Chondrocyte (in vitro differentiated cells): ENCODE data around the gene CBLL2. TPM values are rescaled to one million over a fixed set of nuclear protein-coding genes. Genes with fewer than 3 reads are reported as not detected.
A peak's percentile ranks its signal among the peaks of the same experiment; 100 is the strongest.

Experiments used
- DNase-seq: peaks from one replicate; pipeline ENCODE4 v3.0.0; 2021; ENCODE audit warnings: mixed read lengths, low spot score
- H3K27ac Mint-ChIP-seq: one replicate; pipeline ENCODE4 v1.8.0; 2021; ENCODE audit warnings: mild to moderate bottlenecking, moderate library complexity, mixed read lengths; ENCODE audit not compliant: unreplicated experiment
- H3K27me3 Mint-ChIP-seq: 2 replicates; pipeline ENCODE4 v1.8.0; 2021; ENCODE audit warnings: low read depth, mixed read lengths
- H3K36me3 Mint-ChIP-seq: 2 replicates; pipeline ENCODE4 v1.8.0; 2021; ENCODE audit warnings: low read depth, mixed read lengths
- H3K4me1 Mint-ChIP-seq: 2 replicates; pipeline ENCODE4 v1.8.0; 2021; ENCODE audit warnings: low read depth, mild to moderate bottlenecking, mixed read lengths
- H3K4me3 Mint-ChIP-seq: one replicate; pipeline ENCODE4 v1.8.0; 2021; ENCODE audit warnings: mild to moderate bottlenecking, moderate library complexity, mixed read lengths; ENCODE audit not compliant: unreplicated experiment
- H3K9me3 Mint-ChIP-seq: 2 replicates; pipeline ENCODE4 v1.8.0; 2021; ENCODE audit warnings: low read depth, mixed read lengths
- long read RNA-seq: library from polyadenylated mRNA; stranded (forward); transcript quantifications from one replicate; pipeline ENCODE4 v2.0.0, GENCODE V29; 2021
- total RNA-seq: library from RNA; stranded (reverse); gene quantifications from 3 replicates; pipeline ENCODE4 v1.2.1, GENCODE V29; 2021
- TF ChIP-seq, protein P1 (sequence below): fragments of 200-600 bp; sonication (generic); IDR thresholded peaks from 2 replicates; pipeline ENCODE4 v1.5.0; 2021; ENCODE audit warnings: antibody characterized with exemption, mild to moderate bottlenecking, moderate library complexity

Gene CBLL2, protein sequence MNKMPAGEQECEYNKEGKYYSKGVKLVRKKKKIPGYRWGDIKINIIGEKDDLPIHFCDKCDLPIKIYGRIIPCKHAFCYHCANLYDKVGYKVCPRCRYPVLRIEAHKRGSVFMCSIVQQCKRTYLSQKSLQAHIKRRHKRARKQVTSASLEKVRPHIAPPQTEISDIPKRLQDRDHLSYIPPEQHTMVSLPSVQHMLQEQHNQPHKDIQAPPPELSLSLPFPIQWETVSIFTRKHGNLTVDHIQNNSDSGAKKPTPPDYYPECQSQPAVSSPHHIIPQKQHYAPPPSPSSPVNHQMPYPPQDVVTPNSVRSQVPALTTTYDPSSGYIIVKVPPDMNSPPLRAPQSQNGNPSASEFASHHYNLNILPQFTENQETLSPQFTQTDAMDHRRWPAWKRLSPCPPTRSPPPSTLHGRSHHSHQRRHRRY
- total RNA-seq = not detected in 3 replicates
- long read RNA-seq = 0 reads

DNA sequence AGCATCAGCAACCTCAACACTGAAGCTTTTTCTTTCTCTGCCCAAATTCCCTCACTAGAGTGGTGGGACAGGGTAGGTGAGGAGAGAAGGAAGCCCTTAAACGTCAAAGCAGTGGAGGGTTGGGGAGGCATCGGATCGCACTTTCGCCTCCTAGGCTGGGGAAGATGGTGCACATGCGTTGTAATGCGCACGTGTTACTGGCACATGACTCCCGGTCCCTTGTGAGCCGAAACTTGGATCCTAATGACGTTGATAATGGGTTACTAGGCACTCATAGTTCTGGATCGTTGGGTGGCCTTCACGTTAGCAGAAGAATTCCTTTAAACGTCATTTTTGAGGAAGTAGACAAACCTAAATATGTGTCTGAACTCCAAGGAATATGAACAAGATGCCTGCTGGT, at the start of gene CBLL2:
Gene CBLL2 (plus strand): TSS at position 301 of the 400 bp plus-strand sequence. CDS start 79 bp downstream, at position 380.
- Mint-ChIP-seq H3K9me3 (no peaks in the 10 kb centered on the region), H3K27ac (no peak within 1 kb of the TSS), H3K27me3 (no peaks in the 10 kb centered on the region), H3K36me3 (no peaks in the 10 kb centered on the region), H3K4me1 (no peaks in the 10 kb centered on the region), H3K4me3 (no peak within 1 kb of the TSS)
- no peak for DNase-seq
- TF ChIP-seq, protein P1, sequence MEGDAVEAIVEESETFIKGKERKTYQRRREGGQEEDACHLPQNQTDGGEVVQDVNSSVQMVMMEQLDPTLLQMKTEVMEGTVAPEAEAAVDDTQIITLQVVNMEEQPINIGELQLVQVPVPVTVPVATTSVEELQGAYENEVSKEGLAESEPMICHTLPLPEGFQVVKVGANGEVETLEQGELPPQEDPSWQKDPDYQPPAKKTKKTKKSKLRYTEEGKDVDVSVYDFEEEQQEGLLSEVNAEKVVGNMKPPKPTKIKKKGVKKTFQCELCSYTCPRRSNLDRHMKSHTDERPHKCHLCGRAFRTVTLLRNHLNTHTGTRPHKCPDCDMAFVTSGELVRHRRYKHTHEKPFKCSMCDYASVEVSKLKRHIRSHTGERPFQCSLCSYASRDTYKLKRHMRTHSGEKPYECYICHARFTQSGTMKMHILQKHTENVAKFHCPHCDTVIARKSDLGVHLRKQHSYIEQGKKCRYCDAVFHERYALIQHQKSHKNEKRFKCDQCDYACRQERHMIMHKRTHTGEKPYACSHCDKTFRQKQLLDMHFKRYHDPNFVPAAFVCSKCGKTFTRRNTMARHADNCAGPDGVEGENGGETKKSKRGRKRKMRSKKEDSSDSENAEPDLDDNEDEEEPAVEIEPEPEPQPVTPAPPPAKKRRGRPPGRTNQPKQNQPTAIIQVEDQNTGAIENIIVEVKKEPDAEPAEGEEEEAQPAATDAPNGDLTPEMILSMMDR = no peak

DNA sequence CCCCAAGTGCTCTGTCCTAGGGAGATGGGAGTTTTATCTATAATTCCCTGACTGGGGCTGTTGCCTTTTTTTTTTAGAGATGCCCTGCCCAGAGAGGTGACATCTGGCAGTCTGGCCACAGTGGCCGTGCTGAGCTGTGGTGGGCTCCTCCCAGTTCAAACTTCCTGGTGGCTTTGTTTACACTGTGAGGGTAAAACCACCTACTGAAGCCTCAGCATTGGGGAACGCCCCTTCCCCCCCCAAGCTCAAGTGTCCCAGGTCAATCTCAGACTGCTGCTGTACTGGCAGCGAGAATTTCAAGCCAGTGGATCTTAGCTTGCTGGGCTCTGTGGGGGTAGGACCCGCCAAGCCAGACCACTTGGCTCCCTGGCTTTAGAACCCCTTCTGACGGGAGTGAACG, 38.3 kb upstream of the CBLL2 start:
- Mint-ChIP-seq H3K27ac (no peak overlapping the region), H3K27me3 (no peaks in the 10 kb centered on the region), H3K4me1 (peaks cover 22% of the 10 kb centered on the region), H3K4me3 (no peak overlapping the region), H3K9me3 (peaks cover 3% of the 10 kb centered on the region), H3K36me3 (peaks cover 2% of the 10 kb centered on the region)
- no peak for DNase-seq
- TF ChIP-seq, protein P1 = no peak

DNA sequence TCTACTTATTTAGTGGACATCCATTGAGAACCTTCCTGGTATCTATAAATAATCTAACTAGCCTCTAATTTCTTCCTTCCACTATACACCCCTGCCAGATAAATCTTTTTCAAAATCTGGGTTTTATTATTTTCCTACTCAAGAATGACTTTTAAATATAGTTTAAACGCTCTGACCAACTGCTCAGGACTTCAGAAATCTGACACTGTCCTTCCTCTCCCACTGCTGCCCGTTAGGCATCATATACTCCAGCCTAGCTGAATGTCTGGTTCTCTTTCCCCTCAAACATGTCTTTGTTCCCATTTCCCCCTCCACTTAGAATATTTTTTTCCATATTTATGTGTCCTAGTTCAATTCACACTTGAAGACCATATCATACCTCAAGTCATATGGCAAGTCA, 35.2 kb upstream of the CBLL2 start:
- DNase-seq = no peak
- no peaks in the 10 kb centered on the region for H3K27me3 Mint-ChIP-seq
- H3K9me3 Mint-ChIP-seq = peaks cover 11% of the 10 kb centered on the region
- H3K27ac Mint-ChIP-seq = peak overlapping the region; percentile 93
- H3K4me3 Mint-ChIP-seq = peak overlapping the region; percentile 13
- peaks cover 30% of the 10 kb centered on the region for H3K4me1 Mint-ChIP-seq
- H3K36me3 Mint-ChIP-seq = peaks cover 2% of the 10 kb centered on the region
- TF ChIP-seq, protein P1 = no peak

DNA sequence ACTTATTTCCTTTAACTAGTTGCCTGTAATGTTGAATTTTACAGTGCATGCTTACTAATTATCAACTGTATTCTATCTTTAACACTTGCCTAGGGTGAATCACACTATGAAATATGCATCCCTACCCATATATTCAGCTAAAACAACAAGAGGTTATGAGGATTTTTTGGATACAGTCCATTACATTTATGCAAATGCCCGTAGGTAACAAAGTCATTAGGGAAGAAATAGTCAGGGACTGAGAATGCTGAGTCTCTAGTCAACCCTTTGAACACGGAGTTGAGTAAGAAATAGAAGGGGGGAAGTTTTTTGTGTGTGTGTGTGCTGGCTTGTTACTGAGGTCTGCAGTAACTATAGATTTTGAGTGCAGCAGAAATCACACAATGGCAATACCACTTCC, 26.1 kb upstream of the CBLL2 start:
- no peak overlapping the region for H3K4me3 Mint-ChIP-seq

DNA sequence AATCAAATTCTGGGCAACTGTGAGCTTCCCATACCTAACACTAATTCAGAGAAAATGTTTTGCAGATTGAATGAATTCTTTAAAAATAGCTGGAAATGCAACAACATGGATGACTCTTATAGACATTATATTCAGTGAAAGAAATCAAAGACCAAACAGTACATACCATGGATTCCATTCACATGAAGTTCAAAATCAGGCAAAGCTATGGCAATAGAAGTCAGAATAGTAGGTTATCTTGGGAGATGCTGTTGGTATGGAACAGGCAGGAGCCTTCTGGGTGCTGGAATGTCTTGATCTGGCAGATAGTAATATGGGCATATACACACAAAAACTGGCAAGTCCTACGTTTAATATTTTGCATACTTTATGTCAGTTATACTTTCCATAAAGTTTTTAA, 25.5 kb upstream of the CBLL2 start:
- DNase-seq = no peak
- peaks cover 3% of the 10 kb centered on the region for H3K36me3 Mint-ChIP-seq

More for the DNA sequence above, 26.1 kb upstream of the CBLL2 start:
- TF ChIP-seq, protein P1 = no peak
- no peak for DNase-seq
- Mint-ChIP-seq H3K27ac (peak overlapping the region; percentile 67), H3K36me3 (peaks cover 3% of the 10 kb centered on the region), H3K9me3 (peaks cover 7% of the 10 kb centered on the region), H3K4me1 (peaks cover 29% of the 10 kb centered on the region), H3K27me3 (no peaks in the 10 kb centered on the region)

More for the DNA sequence above, 25.5 kb upstream of the CBLL2 start:
- peak overlapping the region; percentile 29 for H3K27ac Mint-ChIP-seq
- peaks cover 7% of the 10 kb centered on the region for H3K9me3 Mint-ChIP-seq
- TF ChIP-seq, protein P1 = no peak
- H3K4me1 Mint-ChIP-seq = peaks cover 29% of the 10 kb centered on the region
- H3K4me3 Mint-ChIP-seq = no peak overlapping the region
- H3K27me3 Mint-ChIP-seq = no peaks in the 10 kb centered on the region
